Activated B cell treated with CpG ODN at 0.5 μM for 24 hours (primary cell): ENCODE data around the gene HS3ST1. TPM values are rescaled to one million over a fixed set of nuclear protein-coding genes. Genes with fewer than 3 reads are reported as not detected.

ENCODE experiments used
- ATAC-seq: fragments of 200-7000 bp; cut with Tn5 transposase; one replicate; pipeline ENCODE4 v1.10.0; 2021; ENCODE audit warnings: low read depth, mild to moderate bottlenecking, moderate library complexity
- CTCF ChIA-PET: fragments of 350-600 bp; sonication (Branson Sonifier 250); formaldehyde crosslinking; loops from one replicate; lab custom pipeline; 2021; ENCODE audit warnings: antibody characterized with exemption; lab: Charles Lee
- POLR2A ChIA-PET: fragments of 350-600 bp; sonication (Branson Sonifier 250); formaldehyde crosslinking; loops from one replicate; lab custom pipeline; 2021; ENCODE audit warnings: antibody characterized with exemption; lab: Charles Lee
- DNase-seq: peaks from one replicate; pipeline ENCODE4 v3.0.0; 2022
- H3K27ac Mint-ChIP-seq: one replicate; pipeline ENCODE4 v1.8.0; 2020; ENCODE audit warnings: mixed read lengths
- H3K27me3 Mint-ChIP-seq: one replicate; pipeline ENCODE4 v1.8.0; 2021; ENCODE audit warnings: mixed read lengths
- H3K36me3 Mint-ChIP-seq: one replicate; pipeline ENCODE4 v1.8.0; 2021; ENCODE audit warnings: low read depth, mixed read lengths
- H3K4me1 Mint-ChIP-seq: one replicate; pipeline ENCODE4 v1.8.0; 2021; ENCODE audit warnings: mixed read lengths
- H3K4me3 Mint-ChIP-seq: one replicate; pipeline ENCODE4 v1.8.0; 2020; ENCODE audit warnings: mild to moderate bottlenecking, mixed read lengths
- H3K9me3 Mint-ChIP-seq: one replicate; pipeline ENCODE4 v1.8.0; 2020; ENCODE audit warnings: mixed read lengths
- intact Hi-C: fragments of 100-400 bp; cut with micrococcal nuclease; formaldehyde crosslinking; loops from one replicate; pipeline ENCODE4 v1.15.1; 2024
- total RNA-seq: library from RNA; stranded (reverse); gene quantifications from 2 replicates; pipeline ENCODE4 v1.2.3, GENCODE V29; 2022
- TF ChIP-seq, protein P1 (sequence below): fragments of 200-600 bp; IDR thresholded peaks from one replicate; pipeline ENCODE4 v1.8.0; 2022; ENCODE audit warnings: antibody characterized with exemption, mild to moderate bottlenecking

The HS3ST1 gene
- total RNA-seq, 1 donor from 2014 or later = 2.1 TPM

DNA sequence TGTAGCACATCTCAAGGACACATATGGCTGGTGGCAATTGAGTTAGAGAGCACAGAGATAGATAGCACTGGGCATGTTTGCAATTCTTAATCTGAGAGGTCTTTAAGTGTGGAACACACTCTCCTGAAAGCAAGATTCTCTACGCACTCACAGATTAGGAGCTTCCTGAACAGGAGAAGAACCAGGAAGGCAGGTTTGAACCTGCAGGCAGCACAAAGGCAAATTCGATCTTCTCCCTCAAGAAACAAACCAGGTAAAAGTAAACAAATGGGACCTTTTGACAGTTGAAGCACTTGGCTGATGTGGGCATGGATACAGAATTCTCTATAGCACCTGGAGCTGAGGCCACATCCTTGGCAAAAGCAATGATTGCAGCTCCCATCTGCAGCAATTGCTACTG is 24.3 kb downstream of the HS3ST1 start:
- Mint-ChIP-seq H3K4me1 (peaks cover 50% of the 10 kb centered on the region), H3K9me3 (no peaks in the 10 kb centered on the region), H3K27ac (no peak overlapping the region), H3K27me3 (no peaks in the 10 kb centered on the region), H3K36me3 (peaks cover 57% of the 10 kb centered on the region), H3K4me3 (no peak overlapping the region)
- DNase-seq (no peak), ATAC-seq (no peak)
- ChIA-PET CTCF (no interaction called here), POLR2A (no interaction called here)
- intact Hi-C loops = no loop called here
- TF ChIP-seq, protein P1, sequence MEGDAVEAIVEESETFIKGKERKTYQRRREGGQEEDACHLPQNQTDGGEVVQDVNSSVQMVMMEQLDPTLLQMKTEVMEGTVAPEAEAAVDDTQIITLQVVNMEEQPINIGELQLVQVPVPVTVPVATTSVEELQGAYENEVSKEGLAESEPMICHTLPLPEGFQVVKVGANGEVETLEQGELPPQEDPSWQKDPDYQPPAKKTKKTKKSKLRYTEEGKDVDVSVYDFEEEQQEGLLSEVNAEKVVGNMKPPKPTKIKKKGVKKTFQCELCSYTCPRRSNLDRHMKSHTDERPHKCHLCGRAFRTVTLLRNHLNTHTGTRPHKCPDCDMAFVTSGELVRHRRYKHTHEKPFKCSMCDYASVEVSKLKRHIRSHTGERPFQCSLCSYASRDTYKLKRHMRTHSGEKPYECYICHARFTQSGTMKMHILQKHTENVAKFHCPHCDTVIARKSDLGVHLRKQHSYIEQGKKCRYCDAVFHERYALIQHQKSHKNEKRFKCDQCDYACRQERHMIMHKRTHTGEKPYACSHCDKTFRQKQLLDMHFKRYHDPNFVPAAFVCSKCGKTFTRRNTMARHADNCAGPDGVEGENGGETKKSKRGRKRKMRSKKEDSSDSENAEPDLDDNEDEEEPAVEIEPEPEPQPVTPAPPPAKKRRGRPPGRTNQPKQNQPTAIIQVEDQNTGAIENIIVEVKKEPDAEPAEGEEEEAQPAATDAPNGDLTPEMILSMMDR = no peak

DNA sequence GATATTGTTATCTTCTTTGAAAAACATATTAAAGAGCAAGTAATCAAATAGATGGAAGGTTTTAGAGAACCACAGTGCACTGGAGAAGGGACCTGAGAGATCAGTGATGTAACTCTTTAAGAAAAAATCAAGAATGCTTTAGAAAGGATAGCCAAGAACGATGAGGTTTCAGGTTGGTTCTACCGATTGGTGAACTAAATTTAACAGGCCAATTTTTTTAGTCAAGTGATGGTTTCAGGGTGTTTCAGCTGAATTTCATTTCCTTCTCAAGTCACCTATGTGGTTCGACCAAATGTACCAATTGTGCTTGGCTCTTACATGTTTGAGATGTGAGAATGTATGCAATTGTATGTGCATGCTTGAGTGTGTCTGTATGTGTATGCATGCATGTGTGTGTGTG is 26.5 kb downstream of the HS3ST1 start:
- no peak overlapping the region for H3K27ac Mint-ChIP-seq
- ATAC-seq (no peak), DNase-seq (no peak)
- TF ChIP-seq, protein P1 = no peak
- intact Hi-C loops = no loop called here
- H3K27me3 Mint-ChIP-seq = no peaks in the 10 kb centered on the region
- ChIA-PET CTCF (no interaction called here), POLR2A (no interaction called here)
- no peaks in the 10 kb centered on the region for H3K9me3 Mint-ChIP-seq
- no peak overlapping the region for H3K4me3 Mint-ChIP-seq
- peaks cover 56% of the 10 kb centered on the region for H3K4me1 Mint-ChIP-seq
- peaks cover 61% of the 10 kb centered on the region for H3K36me3 Mint-ChIP-seq

DNA sequence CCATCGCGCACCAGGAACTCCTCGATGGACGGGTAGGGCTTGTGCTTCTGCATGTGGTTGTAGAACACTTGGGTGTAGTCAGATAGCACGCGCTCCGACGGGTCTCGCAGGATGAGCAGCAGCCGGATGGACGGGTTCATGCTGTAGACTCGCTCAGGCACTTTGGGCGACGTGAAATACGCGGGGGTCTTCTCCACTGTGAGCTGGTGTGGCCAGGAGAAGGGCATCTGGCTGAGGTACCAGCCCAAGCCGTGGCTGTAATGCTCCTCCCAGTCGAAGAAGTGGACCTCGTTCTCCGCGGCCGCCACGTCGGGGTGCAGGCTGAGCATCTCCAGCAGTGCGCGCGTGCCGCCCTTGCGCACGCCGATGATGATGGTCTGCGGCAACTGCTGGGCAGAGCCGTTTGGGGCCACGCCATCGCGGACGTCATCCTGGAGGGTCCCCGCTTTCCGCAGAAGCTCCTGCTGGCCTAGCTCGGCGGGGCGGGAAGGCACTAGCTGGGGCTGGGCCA is 29.2 kb downstream of the HS3ST1 start:
- Mint-ChIP-seq H3K27ac (no peak overlapping the region), H3K27me3 (no peaks in the 10 kb centered on the region), H3K9me3 (no peaks in the 10 kb centered on the region), H3K4me3 (no peak overlapping the region), H3K4me1 (peaks cover 35% of the 10 kb centered on the region), H3K36me3 (peaks cover 55% of the 10 kb centered on the region)
- ChIA-PET CTCF (no interaction called here), POLR2A (no interaction called here)
- ATAC-seq (no peak), DNase-seq (no peak)
- intact Hi-C loops = no loop called here
- TF ChIP-seq, protein P1 = no peak

DNA sequence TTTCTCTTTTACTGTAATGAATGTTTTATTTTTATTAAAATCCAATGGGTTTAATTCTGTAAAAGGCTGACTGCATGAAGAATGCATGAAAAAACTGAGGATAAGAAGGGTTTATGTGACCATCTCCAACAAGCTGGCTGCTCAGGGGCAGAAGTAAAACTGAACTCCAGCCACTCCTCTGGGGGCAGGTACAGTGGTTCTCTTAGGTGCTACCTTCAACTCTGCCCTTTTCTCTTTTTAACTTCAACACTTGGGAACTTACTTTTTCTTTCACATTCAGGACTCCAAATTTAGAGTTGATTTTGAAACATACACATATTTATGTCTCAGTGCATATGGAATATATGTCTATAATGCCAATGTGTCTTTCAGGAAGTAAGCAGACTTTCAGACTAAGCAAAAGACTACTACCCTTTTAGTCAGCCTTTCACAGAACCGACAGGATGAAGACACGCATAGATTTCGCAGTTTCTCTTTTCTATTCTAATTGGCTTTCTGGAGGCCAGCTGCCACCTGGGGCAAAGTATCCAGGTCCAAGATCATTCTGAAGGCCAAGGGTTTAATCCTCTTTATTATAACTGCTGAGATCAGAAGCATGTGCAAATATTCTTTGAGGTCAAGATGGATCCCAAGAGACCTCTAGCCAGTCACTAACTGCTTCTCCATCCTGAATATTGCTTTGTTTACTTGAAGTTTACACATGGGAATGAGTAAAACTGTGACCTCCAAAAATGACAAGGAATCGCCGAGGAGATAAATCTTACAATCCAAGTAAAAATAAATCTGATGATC is 30.7 kb downstream of the HS3ST1 start:
- ChIA-PET POLR2A (no interaction called here), CTCF (no interaction called here)
- H3K4me3 Mint-ChIP-seq = no peak overlapping the region
- DNase-seq (no peak), ATAC-seq (no peak)
- H3K27me3 Mint-ChIP-seq = no peaks in the 10 kb centered on the region
- intact Hi-C loops = no loop called here
- TF ChIP-seq, protein P1 = no peak
- H3K4me1 Mint-ChIP-seq = peaks cover 25% of the 10 kb centered on the region
- H3K27ac Mint-ChIP-seq = peak overlapping the region; percentile 55
- H3K36me3 Mint-ChIP-seq = peaks cover 47% of the 10 kb centered on the region
- no peaks in the 10 kb centered on the region for H3K9me3 Mint-ChIP-seq

DNA sequence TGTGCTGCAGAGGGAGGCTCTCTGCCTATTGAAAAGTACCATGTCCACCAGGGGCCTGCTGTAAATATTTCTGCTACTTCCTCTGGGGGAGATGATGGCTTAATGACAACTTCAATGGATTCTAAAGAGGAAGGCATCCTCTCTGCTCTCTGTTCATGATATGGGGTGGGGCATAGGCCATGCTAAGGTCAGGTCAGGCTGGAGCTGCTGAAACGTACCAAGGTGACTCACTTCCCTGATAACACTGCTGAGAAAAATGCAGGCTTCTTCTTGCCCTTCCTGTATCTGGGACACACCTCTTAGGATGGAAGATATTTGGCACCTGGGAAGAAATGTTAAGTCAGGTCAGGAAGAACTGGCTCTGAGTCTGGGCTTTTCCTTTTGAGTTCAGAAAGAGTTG is 31.5 kb downstream of the HS3ST1 start:
- CTCF ChIA-PET = no interaction called here
- POLR2A ChIA-PET = no interaction called here

More for the DNA sequence above, 31.5 kb downstream of the HS3ST1 start:
- Mint-ChIP-seq H3K4me3 (no peak overlapping the region), H3K27me3 (no peaks in the 10 kb centered on the region), H3K4me1 (peaks cover 23% of the 10 kb centered on the region), H3K9me3 (no peaks in the 10 kb centered on the region), H3K36me3 (peaks cover 44% of the 10 kb centered on the region), H3K27ac (peak overlapping the region; percentile 57)
- DNase-seq (no peak), ATAC-seq (no peak)
- intact Hi-C loops = no loop called here
- TF ChIP-seq, protein P1 = no peak
